Measurements from ENCODE around the gene NFIC. TPM values are rescaled to one million over a fixed set of nuclear protein-coding genes. Genes with fewer than 3 reads are reported as not detected.

The NFIC gene
- total and polyA plus RNA-seq, 10 of the 15 experiments (the other 5 are each of a cell fraction or from before 2014, with no cell fraction given): 0.71 to 53.5 (median 10.2) TPM

DNA sequence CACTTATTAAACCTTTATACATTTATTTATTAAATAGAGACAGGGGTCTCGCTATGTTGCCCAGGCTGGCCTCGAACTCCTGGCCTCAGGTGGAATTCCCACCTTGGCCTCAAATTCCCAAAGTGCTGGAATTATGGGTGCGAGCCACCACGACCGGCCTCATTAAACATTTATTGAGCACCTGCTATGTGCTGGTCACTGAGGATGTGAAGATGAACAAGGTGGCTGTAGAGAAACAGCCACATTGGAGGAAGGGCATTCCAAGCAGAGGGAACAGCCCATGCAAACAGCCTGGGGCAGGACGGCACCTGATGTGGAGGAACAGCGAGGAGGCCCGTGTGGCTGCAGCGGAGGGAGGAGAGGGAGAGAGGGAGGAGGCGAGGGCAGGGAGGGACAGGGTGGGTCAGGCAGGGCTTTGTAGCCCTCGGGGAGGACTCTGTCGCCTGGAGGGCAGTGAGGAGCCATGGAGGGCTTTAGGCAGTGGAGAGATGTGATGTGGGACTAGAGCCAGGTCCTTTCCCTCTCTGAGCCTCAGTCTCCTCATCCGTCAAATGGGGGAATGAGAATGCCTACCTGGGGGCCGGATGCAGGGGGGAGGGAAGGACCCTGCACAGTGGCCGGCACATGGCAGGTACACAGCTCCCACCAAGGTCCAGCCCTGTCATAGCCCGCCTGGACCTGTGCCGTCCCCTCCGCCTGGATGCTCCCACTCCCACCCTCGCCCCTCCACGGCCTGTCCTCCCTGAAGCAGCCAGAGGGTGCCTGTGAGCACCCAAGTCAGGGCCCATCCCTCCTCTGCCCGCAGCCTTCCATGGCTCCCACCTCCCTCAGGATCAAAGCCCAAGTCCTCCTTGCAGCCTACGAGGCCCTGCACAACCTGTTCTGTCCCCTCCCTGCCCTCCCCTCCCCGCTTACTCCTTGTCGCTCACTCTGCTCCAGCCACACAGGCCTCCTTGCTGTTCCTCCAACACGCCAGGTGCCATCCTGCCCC lies 21.5 kb upstream of the NFIC start:
- Histone ChIP-seq H3K4me2 (ENCODE audit: control insufficient read depth, insufficient read depth) (no peak overlapping the region), H3K4me1 (ENCODE audit: control insufficient read depth, insufficient read depth, low read length) (no peaks in the 10 kb centered on the region), H3K27ac (ENCODE audit: control insufficient read depth, insufficient read depth) (no peak overlapping the region), H3K9me3 (replicated peaks; ENCODE audit: control insufficient read depth, insufficient read depth, low read length) (no peaks in the 10 kb centered on the region), H3K4me3 (no peak overlapping the region), H3K9ac (ENCODE audit: control insufficient read depth, insufficient read depth, low read length) (no peak overlapping the region), H4K20me1 (ENCODE audit: control insufficient read depth, insufficient read depth) (no peaks in the 10 kb centered on the region), H2AFZ (ENCODE audit: control insufficient read depth, low read depth, low read length) (no peak overlapping the region), H3K27me3 (replicated peaks in 1 of 2; ENCODE audit: control insufficient read depth in 2 of 2, insufficient read depth in 2 of 2, low read length in 1 of 2) (no peaks in the 10 kb centered on the region; a peak in 2 of 4 replicates), H3K36me3 (ENCODE audit: control insufficient read depth in 2 of 2, insufficient read depth in 2 of 2, low read length in 1 of 2) (no peaks in the 10 kb centered on the region), H3K79me2 (ENCODE audit: control insufficient read depth, insufficient read depth, low read length) (no peaks in the 10 kb centered on the region)
- ChIA-PET RAD21 (ENCODE audit: unreplicated experiment) (interaction anchor here (0.6 to 2.0 kb wide), 2 partner anchors 40 to 84 kb away, joined by 3 to 19 read pairs; no protein-coding TSS in a partner anchor), POLR2A (no interaction called here), SMC1A (ENCODE audit: uncharacterized antibody, unreplicated experiment) (interaction anchor here (2.2 kb wide), 1 partner anchor 85 kb away, joined by 14 read pairs; no protein-coding TSS in a partner anchor), CTCF (interaction anchor here (2.1 to 3.0 kb wide), 2 partner anchors 85 to 125 kb away, joined by 5 to 24 read pairs; no protein-coding TSS in a partner anchor)
- DNase-seq (ENCODE audit: low read depth, low spot score): no peak
- in situ Hi-C loops (cut with MboI): no loop called here
- no peak for TF ChIP-seq LARP7 (IDR thresholded peaks at IDR 0.05)
- TF ChIP-seq RB1 (IDR thresholded peaks at IDR 0.05; ENCODE audit: borderline replicate concordance): no peak
- TF ChIP-seq MEF2B (IDR thresholded peaks at IDR 0.05; ENCODE audit: partially characterized antibody, poor library complexity, severe bottlenecking): no peak
- TF ChIP-seq, protein P1, sequence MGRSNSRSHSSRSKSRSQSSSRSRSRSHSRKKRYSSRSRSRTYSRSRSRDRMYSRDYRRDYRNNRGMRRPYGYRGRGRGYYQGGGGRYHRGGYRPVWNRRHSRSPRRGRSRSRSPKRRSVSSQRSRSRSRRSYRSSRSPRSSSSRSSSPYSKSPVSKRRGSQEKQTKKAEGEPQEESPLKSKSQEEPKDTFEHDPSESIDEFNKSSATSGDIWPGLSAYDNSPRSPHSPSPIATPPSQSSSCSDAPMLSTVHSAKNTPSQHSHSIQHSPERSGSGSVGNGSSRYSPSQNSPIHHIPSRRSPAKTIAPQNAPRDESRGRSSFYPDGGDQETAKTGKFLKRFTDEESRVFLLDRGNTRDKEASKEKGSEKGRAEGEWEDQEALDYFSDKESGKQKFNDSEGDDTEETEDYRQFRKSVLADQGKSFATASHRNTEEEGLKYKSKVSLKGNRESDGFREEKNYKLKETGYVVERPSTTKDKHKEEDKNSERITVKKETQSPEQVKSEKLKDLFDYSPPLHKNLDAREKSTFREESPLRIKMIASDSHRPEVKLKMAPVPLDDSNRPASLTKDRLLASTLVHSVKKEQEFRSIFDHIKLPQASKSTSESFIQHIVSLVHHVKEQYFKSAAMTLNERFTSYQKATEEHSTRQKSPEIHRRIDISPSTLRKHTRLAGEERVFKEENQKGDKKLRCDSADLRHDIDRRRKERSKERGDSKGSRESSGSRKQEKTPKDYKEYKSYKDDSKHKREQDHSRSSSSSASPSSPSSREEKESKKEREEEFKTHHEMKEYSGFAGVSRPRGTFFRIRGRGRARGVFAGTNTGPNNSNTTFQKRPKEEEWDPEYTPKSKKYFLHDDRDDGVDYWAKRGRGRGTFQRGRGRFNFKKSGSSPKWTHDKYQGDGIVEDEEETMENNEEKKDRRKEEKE (IDR thresholded peaks at IDR 0.05): no peak
- no peak for TF ChIP-seq SUZ12 (IDR thresholded peaks at IDR 0.05; ENCODE audit: unreplicated experiment)
- TF ChIP-seq SREBF2 (IDR thresholded peaks at IDR 0.05; ENCODE audit: low read length): no peak
- no peak for TF ChIP-seq REST (IDR thresholded peaks at IDR 0.05; ENCODE audit: low read depth, low read length)
- no peak for TF ChIP-seq USF1 (IDR thresholded peaks at IDR 0.05; ENCODE audit: borderline replicate concordance, extremely low read length, insufficient read depth, low read depth, low read length)
- no peak for TF ChIP-seq ASH2L (IDR thresholded peaks at IDR 0.05; ENCODE audit: borderline replicate concordance, low read depth)
- no peak for TF ChIP-seq TAF1 (IDR thresholded peaks at IDR 0.05; ENCODE audit: borderline replicate concordance, low read depth, low read length)
- TF ChIP-seq HDGF (IDR thresholded peaks at IDR 0.05): no peak
- TF ChIP-seq RUNX3 (IDR thresholded peaks at IDR 0.05; ENCODE audit: low read length): no peak
- no peak for TF ChIP-seq IKZF1 (conservative IDR thresholded peaks at IDR 0.05)
- TF ChIP-seq CHD4 (IDR thresholded peaks at IDR 0.05): no peak
- no peak for TF ChIP-seq JUND (IDR thresholded peaks at IDR 0.05; ENCODE audit: low read depth, low read length)
- 72% methylated on average over 14 of the region's 25 CpGs for WGBS (ENCODE audit: insufficient coverage, insufficient replicate concordance, low lambda C conversion rate, missing lambda C conversion rate)
- intact Hi-C loops (cut with micrococcal nuclease; ENCODE audit: unreplicated experiment): loop anchor here (5.0 kb wide), 1 partner anchor 82 kb away; no protein-coding TSS in a partner anchor
- no peak for FAIRE-seq
- no peak for ATAC-seq
- BruUV-seq (replicated peaks): no TSS peak
